ENCODE results near the gene ST7L.

GRCh38 chr1:112636056-112636455, 17.1 kb upstream of the ST7L start:
- TF ChIP-seq CTCF (conservative IDR thresholded peaks at IDR 0.05 in 1 of 2, IDR thresholded peaks at IDR 0.05 in 1 of 2; ENCODE audit: extremely low read depth in 1 of 2, insufficient read depth in 1 of 2, low read depth in 1 of 2, low read length in 2 of 2) (no peak), EZH2 (IDR thresholded peaks at IDR 0.05; ENCODE audit: borderline replicate concordance, low read length) (no peak)

Data from mammary epithelial cell (primary cell).